H1 (cell line): ENCODE results near the gene CAPZA2. TPM values are rescaled to one million over a fixed set of nuclear protein-coding genes. Genes with fewer than 3 reads are reported as not detected.

ENCODE experiments used
- CTCF ChIA-PET: fragments of 300-600 bp; sonication (Branson Sonifier 250); formaldehyde crosslinking; loops from one replicate; lab custom pipeline; 2021; ENCODE audit not compliant: partially characterized antibody; lab: Charles Lee
- POLR2A ChIA-PET: fragments of 300-600 bp; sonication (Branson Sonifier 250); formaldehyde crosslinking; loops from one replicate; lab custom pipeline; 2021; ENCODE audit warnings: inconsistent platforms; ENCODE audit not compliant: partially characterized antibody; lab: Charles Lee
- DNase-seq, 2 experiments: peaks; one replicate each; pipeline versions ENCODE4 v3.0.0 to v3.0.0-alpha.2; 2010 to 2022; ENCODE audit warnings: low spot score in 2 of 2, low read depth in 1 of 2, mixed read lengths in 1 of 2
- FAIRE-seq: peaks from 2 replicates; lab custom pipeline; 2011; peaks lifted over from hg19 to GRCh38; lab: Jason Lieb, UNC
- H2AFZ ChIP-seq: 2 replicates; pipeline ENCODE4 v1.8.1; 2012; ENCODE audit warnings: low read length, inconsistent platforms
- H2AK5ac ChIP-seq: 2 replicates; pipeline ENCODE4 v1.6.1; 2013; ENCODE audit warnings: low read depth, low read length
- H2BK120ac ChIP-seq: replicated peaks from 2 replicates; pipeline ENCODE3; 2013; ENCODE audit warnings: low read depth, low read length, inconsistent platforms
- H2BK12ac ChIP-seq: 2 replicates; pipeline ENCODE4 v1.6.1; 2013; ENCODE audit warnings: low read depth, low read length
- H2BK15ac ChIP-seq: 2 replicates; pipeline ENCODE4 v1.6.1; 2013; ENCODE audit warnings: low read length
- H2BK20ac ChIP-seq: 2 replicates; pipeline ENCODE4 v1.6.1; 2013; ENCODE audit warnings: low read length
- H2BK5ac ChIP-seq: 2 replicates; pipeline ENCODE4 v1.6.1; 2013; ENCODE audit warnings: low read depth, low read length
- H3K14ac ChIP-seq: 2 replicates; pipeline ENCODE4 v1.6.1; 2013; ENCODE audit warnings: inconsistent platforms; ENCODE audit not compliant: insufficient read length
- H3K18ac ChIP-seq: 2 replicates; pipeline ENCODE4 v1.6.1; 2013; ENCODE audit warnings: low read length; ENCODE audit errors: extremely low read depth
- H3K23ac ChIP-seq: 2 replicates; pipeline ENCODE4 v1.6.1; 2013; ENCODE audit warnings: inconsistent platforms; ENCODE audit not compliant: insufficient read length
- H3K23me2 ChIP-seq: 2 replicates; pipeline ENCODE4 v1.6.1; 2013; ENCODE audit warnings: low read depth, low read length
- H3K27ac ChIP-seq: 2 replicates; pipeline ENCODE4 v1.6.1; 2011; ENCODE audit warnings: low read depth, low read length, inconsistent platforms
- H3K27me3 ChIP-seq, 4 experiments: replicated peaks in 1 of 4; 1 replicate in 1 of 4; 2 replicates in 3 of 4; pipeline versions ENCODE4 v1.6.1 to v1.8.1; 2011 to 2013; ENCODE audit warnings: low read length in 3 of 4, mild to moderate bottlenecking in 3 of 4, inconsistent platforms in 2 of 4, mixed read lengths in 2 of 4, moderate library complexity in 1 of 4; ENCODE audit not compliant: control insufficient read depth in 3 of 4, insufficient read depth in 3 of 4; ENCODE audit errors: extremely low read depth in 1 of 4
- H3K36me3 ChIP-seq, 4 experiments: 2 replicates each; pipeline versions ENCODE4 v1.6.1 to v1.8.1; 2011 to 2013; ENCODE audit warnings: mild to moderate bottlenecking in 4 of 4, low read length in 3 of 4, moderate library complexity in 2 of 4, control low read depth in 1 of 4, inconsistent platforms in 1 of 4; ENCODE audit not compliant: insufficient read depth in 4 of 4, control insufficient read depth in 2 of 4
- H3K4ac ChIP-seq: replicated peaks from 2 replicates; pipeline ENCODE3; 2013; ENCODE audit warnings: low read length, low read depth, mixed read lengths, inconsistent platforms; ENCODE audit not compliant: insufficient read length
- H3K4me1 ChIP-seq, 4 experiments: replicated peaks in 1 of 4; 1 replicate in 1 of 4; 2 replicates in 3 of 4; pipeline versions ENCODE4 v1.6.1 to v1.8.1; 2011 to 2013; ENCODE audit warnings: low read length in 3 of 4, inconsistent platforms in 2 of 4, mixed read lengths in 1 of 4; ENCODE audit not compliant: insufficient read depth in 4 of 4, control insufficient read depth in 3 of 4
- H3K4me2 ChIP-seq, 2 experiments: 2 replicates each; pipeline versions ENCODE4 v1.6.1 to v1.8.1; 2011 to 2013; ENCODE audit warnings: low read depth in 2 of 2, low read length in 2 of 2, control low read depth in 1 of 2, inconsistent platforms in 1 of 2, mild to moderate bottlenecking in 1 of 2; ENCODE audit not compliant: insufficient read depth in 1 of 2
- H3K4me3 ChIP-seq, 4 experiments: fragments of 200-600, 300-600 bp in 1 of 4; sonication (generic), shearing (Covaris generic), sonication (Bioruptor Twin) in 1 of 4; 2 replicates each; pipeline versions ENCODE4 v1.5.1 to v1.8.1; 2011 to 2016; ENCODE audit warnings: low read length in 4 of 4, low read depth in 3 of 4, control low read depth in 2 of 4, inconsistent platforms in 2 of 4, mild to moderate bottlenecking in 2 of 4, mixed read lengths in 1 of 4, moderate library complexity in 1 of 4; ENCODE audit not compliant: insufficient read depth in 2 of 4; ENCODE audit errors: extremely low read depth in 1 of 4
- H3K56ac ChIP-seq: replicated peaks from 2 replicates; pipeline ENCODE3; 2013; ENCODE audit warnings: low read depth, mild to moderate bottlenecking, mixed read lengths, low read length, inconsistent platforms; ENCODE audit not compliant: insufficient read length
- H3K79me1 ChIP-seq: 2 replicates; pipeline ENCODE4 v1.6.1; 2013; ENCODE audit warnings: low read depth, low read length, control low read depth
- H3K79me2 ChIP-seq, 2 experiments: 2 replicates each; pipeline versions ENCODE4 v1.6.1 to v1.8.1; 2012 to 2013; ENCODE audit warnings: low read length in 2 of 2, mild to moderate bottlenecking in 2 of 2, inconsistent platforms in 1 of 2; ENCODE audit not compliant: insufficient read depth in 2 of 2, control insufficient read depth in 1 of 2
- H3K9ac ChIP-seq, 4 experiments: replicated peaks in 1 of 4; 1 replicate in 1 of 4; 2 replicates in 3 of 4; pipeline versions ENCODE4 v1.6.1 to v1.8.1; 2011 to 2013; ENCODE audit warnings: low read depth in 3 of 4, low read length in 3 of 4, control low read depth in 2 of 4, mild to moderate bottlenecking in 2 of 4, moderate library complexity in 2 of 4, inconsistent platforms in 1 of 4; ENCODE audit errors: extremely low read depth in 1 of 4
- H3K9me3 ChIP-seq, 2 experiments: 2 replicates each; pipeline versions ENCODE4 v1.6.1 to v1.8.1; 2012 to 2013; ENCODE audit warnings: mild to moderate bottlenecking in 2 of 2, moderate library complexity in 2 of 2, control low read depth in 1 of 2, inconsistent platforms in 1 of 2, low read depth in 1 of 2, low read length in 1 of 2, mixed read lengths in 1 of 2; ENCODE audit not compliant: insufficient read depth in 2 of 2
- H4K20me1 ChIP-seq, 2 experiments: replicated peaks in 1 of 2; 2 replicates each; pipeline versions ENCODE3 to v1.8.1; 2011 to 2013; ENCODE audit warnings: inconsistent platforms in 2 of 2, low read length in 2 of 2, mild to moderate bottlenecking in 1 of 2; ENCODE audit not compliant: insufficient read depth in 2 of 2, control insufficient read depth in 1 of 2
- H4K5ac ChIP-seq: 2 replicates; pipeline ENCODE4 v1.6.1; 2013; ENCODE audit warnings: low read length, low read depth, mixed read lengths, inconsistent platforms; ENCODE audit not compliant: insufficient read length
- H4K8ac ChIP-seq: 2 replicates; pipeline ENCODE4 v1.8.0; 2013; ENCODE audit warnings: mild to moderate bottlenecking, moderate library complexity, low read length, inconsistent platforms; ENCODE audit not compliant: insufficient read depth; ENCODE audit errors: extremely low read depth
- H4K91ac ChIP-seq: replicated peaks from 2 replicates; pipeline ENCODE3; 2013; ENCODE audit warnings: low read length, mixed read lengths, inconsistent platforms; ENCODE audit not compliant: insufficient read length
- CBX5 ChIP-seq: fragments of 300-800, 300-1000 bp; sonication (generic); IDR thresholded peaks from 2 replicates; pipeline ENCODE4 v1.7.1; 2016; ENCODE audit warnings: antibody characterized with exemption, low read length, low read depth
- EP300 ChIP-seq, 2 experiments: IDR thresholded peaks; 1 replicate in 1 of 2; 2 replicates in 1 of 2; pipeline ENCODE4 v1.6.1; 2011 to 2012; ENCODE audit warnings: low read depth in 2 of 2, low read length in 2 of 2, mild to moderate bottlenecking in 2 of 2, borderline replicate concordance in 1 of 2, inconsistent platforms in 1 of 2, moderate library complexity in 1 of 2
- GABPA ChIP-seq: IDR thresholded peaks from 2 replicates; pipeline ENCODE4 v1.6.1; 2011; ENCODE audit warnings: mild to moderate bottlenecking, low read length, moderate library complexity, borderline replicate concordance; ENCODE audit not compliant: insufficient read depth
- HDAC2 ChIP-seq, 2 experiments: fragments of 300-600 bp in 1 of 2; sonication (generic) in 1 of 2; IDR thresholded peaks; 2 replicates each; pipeline ENCODE4 v1.6.1; 2011 to 2012; ENCODE audit warnings: low read depth in 2 of 2, low read length in 2 of 2, mild to moderate bottlenecking in 2 of 2, moderate library complexity in 2 of 2, borderline replicate concordance in 1 of 2, inconsistent platforms in 1 of 2
- HDAC6 ChIP-seq: IDR thresholded peaks from one replicate; pipeline ENCODE4 v1.7.1; 2012; ENCODE audit warnings: low read depth, mild to moderate bottlenecking, inconsistent platforms, low read length, moderate library complexity
- RBBP5 ChIP-seq: IDR thresholded peaks from 2 replicates; pipeline ENCODE4 v1.7.1; 2012; ENCODE audit warnings: low read depth, mild to moderate bottlenecking, inconsistent platforms, low read length, moderate library complexity, borderline replicate concordance
- RXRA ChIP-seq: IDR thresholded peaks from 2 replicates; pipeline ENCODE4 v1.6.1; 2011; ENCODE audit warnings: low read depth, mild to moderate bottlenecking, low read length, moderate library complexity; ENCODE audit not compliant: insufficient read depth
- TBP ChIP-seq: IDR thresholded peaks from 2 replicates; pipeline ENCODE4 v1.6.1; 2011; ENCODE audit warnings: low read depth, low read length, improper control_type of control experiment
- TEAD4 ChIP-seq: IDR thresholded peaks from 2 replicates; pipeline ENCODE4 v1.6.1; 2012; ENCODE audit warnings: low read depth, low read length, inconsistent platforms, mixed read lengths
- ZNF274 ChIP-seq: IDR thresholded peaks from 2 replicates; pipeline ENCODE4 v1.7.0; 2012; ENCODE audit warnings: low read length, borderline replicate concordance; ENCODE audit errors: extremely low read depth
- WGBS, 2 experiments: shearing (Covaris generic) in 1 of 2; methylation state at CpG; one replicate each; pipeline versions ENCODE4 v1.1.6 to v1.1.7; 2013 to 2015; ENCODE audit warnings: low lambda C conversion rate in 2 of 2, mixed read lengths in 2 of 2, inconsistent platforms in 1 of 2, low coverage in 1 of 2, missing lambda C conversion rate in 1 of 2; ENCODE audit not compliant: insufficient replicate concordance in 2 of 2, insufficient coverage in 1 of 2, insufficient read length in 1 of 2; ENCODE audit errors: extremely low coverage in 1 of 2, missing lambda C conversion rate in 1 of 2; 5-methylcytosine and 5-hydroxymethylcytosine counted together
- polyA plus RNA-seq, 7 experiments: library from polyadenylated mRNA; depleted of rRNA in 3 of 7; stranded (reverse) in 5 of 7; unstranded in 2 of 7; fragments of >200 nt in 5 of 7; fragments of 200-250 nt in 2 of 7; gene quantifications; 1 replicate in 5 of 7; 2 replicates in 1 of 7; 4 replicates in 1 of 7; pipeline versions ENCODE4 v1.2.1 to v1.2.3, GENCODE V29; 2011 to 2013; ENCODE audit warnings: missing spikeins in 2 of 7, mixed read lengths in 2 of 7
- total RNA-seq: library from RNA; stranded (reverse); fragmentation: NEBNext Ultra II Directional; extraction: Animal tissue kit (Norgen Biotek cat#: 25700); gene quantifications from 2 replicates; pipeline ENCODE4 v1.2.1, GENCODE V29; 2021
- TF ChIP-seq, protein P1 (sequence below): IDR thresholded peaks from 2 replicates; pipeline ENCODE4 v1.6.1; 2011; ENCODE audit warnings: low read length, improper control_type of control experiment

CAPZA2 gene
- total and polyA plus RNA-seq, 2 of the 8 experiments (the other 6 are each of a cell fraction or from before 2014, with no cell fraction given): 33.2 to 145 TPM

DNA sequence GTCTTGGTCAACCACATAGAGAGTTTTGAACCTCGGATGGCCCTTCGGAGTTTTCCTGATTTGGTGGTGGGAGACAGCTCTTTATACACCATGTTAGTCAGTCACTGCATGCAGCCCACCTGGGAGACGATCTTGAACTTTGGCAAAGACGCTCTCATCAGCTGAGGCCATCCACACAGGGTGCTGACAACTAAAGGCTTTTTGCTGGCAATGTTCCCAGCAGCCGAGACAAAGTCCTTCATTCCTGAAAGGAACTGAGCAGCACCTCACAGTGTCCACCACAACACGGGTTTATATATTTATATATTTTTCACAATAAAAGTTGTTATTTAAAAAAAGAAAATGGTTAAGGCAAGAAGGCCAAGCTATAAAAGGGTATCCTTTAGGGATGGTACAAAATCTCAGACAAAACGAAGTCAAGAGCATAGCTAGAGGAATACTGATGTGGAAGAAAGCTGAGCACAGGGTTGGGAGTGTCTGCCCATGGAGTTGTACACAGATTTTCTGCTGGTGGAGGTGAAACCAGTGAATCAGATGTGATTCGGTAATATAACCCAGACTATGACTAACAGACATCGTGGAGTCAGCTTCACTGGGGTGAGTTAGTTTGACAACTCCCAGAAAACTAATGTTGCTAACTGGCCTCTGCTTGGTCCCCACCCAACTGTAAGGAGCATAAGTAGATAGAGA, 27.4 kb upstream of the CAPZA2 start:
- no peak overlapping the region for H3K23ac ChIP-seq
- no peak for FAIRE-seq
- H4K5ac ChIP-seq: no peak overlapping the region
- no peak overlapping the region for H3K56ac ChIP-seq
- H3K4ac ChIP-seq: no peak overlapping the region
- H3K4me1 ChIP-seq: no peaks in the 10 kb centered on the region
- DNase-seq: no peak
- ChIA-PET POLR2A (no interaction called here), CTCF (interaction anchor here (0.5 to 2.2 kb wide), 5 partner anchors 14 to 703 kb away, joined by 3 to 5 read pairs (median 3); no protein-coding TSS in a partner anchor)
- no peaks in the 10 kb centered on the region for H3K9me3 ChIP-seq
- no peaks in the 10 kb centered on the region for H3K36me3 ChIP-seq
- H3K14ac ChIP-seq: no peak overlapping the region
- H3K79me2 ChIP-seq: no peaks in the 10 kb centered on the region
- H2AFZ ChIP-seq: no peak overlapping the region
- H2AK5ac ChIP-seq: no peak overlapping the region
- no peak overlapping the region for H3K4me3 ChIP-seq
- H4K8ac ChIP-seq: no peak overlapping the region
- H2BK12ac ChIP-seq: no peak overlapping the region
- no peak overlapping the region for H3K27ac ChIP-seq
- no peak overlapping the region for H3K18ac ChIP-seq
- H3K4me2 ChIP-seq: no peak overlapping the region
- no peak overlapping the region for H3K9ac ChIP-seq
- no peaks in the 10 kb centered on the region for H4K20me1 ChIP-seq
- H2BK5ac ChIP-seq: no peak overlapping the region
- no peaks in the 10 kb centered on the region for H3K79me1 ChIP-seq
- no peak overlapping the region for H2BK20ac ChIP-seq
- H2BK120ac ChIP-seq: no peak overlapping the region
- WGBS, 2 experiments: 86% methylated on average over 9 of the region's 9 CpGs; no CpG with 5 or more reads in 1 of the 2 experiments
- no peaks in the 10 kb centered on the region for H3K23me2 ChIP-seq
- H2BK15ac ChIP-seq: no peak overlapping the region
- no peaks in the 10 kb centered on the region for H3K27me3 ChIP-seq
- no peak overlapping the region for H4K91ac ChIP-seq
- TF ChIP-seq TEAD4 (no peak), EP300 (IDR thresholded peaks at IDR 0.05; ENCODE audit: borderline replicate concordance in 1 of 2, low read depth in 2 of 2, low read length in 2 of 2) (no peak), TBP (no peak), RXRA (no peak), HDAC2 (IDR thresholded peaks at IDR 0.05; ENCODE audit: borderline replicate concordance in 1 of 2, low read depth in 2 of 2, low read length in 2 of 2) (no peak), CBX5 (no peak), GABPA (no peak), ZNF274 (no peak), RBBP5 (no peak), HDAC6 (no peak)
- TF ChIP-seq, protein P1, sequence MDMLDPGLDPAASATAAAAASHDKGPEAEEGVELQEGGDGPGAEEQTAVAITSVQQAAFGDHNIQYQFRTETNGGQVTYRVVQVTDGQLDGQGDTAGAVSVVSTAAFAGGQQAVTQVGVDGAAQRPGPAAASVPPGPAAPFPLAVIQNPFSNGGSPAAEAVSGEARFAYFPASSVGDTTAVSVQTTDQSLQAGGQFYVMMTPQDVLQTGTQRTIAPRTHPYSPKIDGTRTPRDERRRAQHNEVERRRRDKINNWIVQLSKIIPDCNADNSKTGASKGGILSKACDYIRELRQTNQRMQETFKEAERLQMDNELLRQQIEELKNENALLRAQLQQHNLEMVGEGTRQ: no peak
